Measurements from ENCODE around the gene SSTR4.

The SSTR4 gene

DNA sequence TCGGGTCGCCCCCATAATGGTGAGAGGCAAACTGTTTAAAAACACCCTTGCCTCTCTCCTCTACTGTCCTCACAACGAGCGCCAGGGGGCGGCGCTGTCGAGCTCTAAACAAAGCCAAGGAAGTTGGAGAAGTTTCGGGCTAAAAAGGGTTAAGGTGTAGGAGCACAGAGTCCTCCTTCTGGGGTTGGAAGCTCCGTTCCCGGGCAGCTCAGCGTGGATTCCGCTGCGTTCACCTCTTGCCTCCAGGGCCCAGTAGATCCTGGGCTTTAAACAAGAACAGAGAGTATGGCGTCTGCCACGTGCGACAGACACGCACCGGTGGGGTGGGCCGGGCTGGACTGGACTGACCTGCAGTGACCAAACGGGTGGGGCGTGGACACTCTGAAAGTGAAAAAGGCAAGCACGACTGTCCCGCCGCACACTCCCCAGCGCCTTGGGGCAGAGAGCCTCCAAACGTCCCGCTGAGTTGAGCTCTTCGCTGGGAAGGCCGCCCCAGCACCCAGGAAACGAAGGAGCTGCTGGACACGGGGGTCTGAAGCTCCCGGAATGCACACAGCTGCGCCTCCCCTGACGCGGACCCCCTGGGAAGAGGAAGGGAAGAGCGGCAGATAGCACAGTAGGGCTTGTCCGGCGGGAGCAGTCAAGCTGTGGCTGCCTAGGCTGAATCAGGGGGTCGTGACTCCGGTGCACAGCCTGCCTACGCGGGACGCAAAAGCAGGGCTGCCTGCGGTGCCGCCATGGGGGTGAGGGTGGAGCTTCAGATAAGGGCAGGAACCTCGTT lies 15.9 kb downstream of the SSTR4 start:
- no peaks in the 10 kb centered on the region for H3K27me3 ChIP-seq (ENCODE audit: low read length)
- H3K27ac ChIP-seq (ENCODE audit: low read depth, low read length): no peak overlapping the region
- H3K9ac ChIP-seq (ENCODE audit: low read length): no peak overlapping the region
- H3K79me2 ChIP-seq (ENCODE audit: insufficient read depth, low read length): no peaks in the 10 kb centered on the region
- no peaks in the 10 kb centered on the region for H3K9me2 ChIP-seq (replicated peaks; ENCODE audit: insufficient read depth, low read length)
- no peak overlapping the region for H3K4me3 ChIP-seq (ENCODE audit: insufficient read depth, low read length, poor library complexity, severe bottlenecking)
- no peaks in the 10 kb centered on the region for H3K9me3 ChIP-seq (ENCODE audit: insufficient read depth, low read length)
- H3K4me2 ChIP-seq (ENCODE audit: low read depth, low read length, poor library complexity, severe bottlenecking): no peak overlapping the region
- H2AFZ ChIP-seq (ENCODE audit: low read depth, low read length, severe bottlenecking): no peak overlapping the region
- TF ChIP-seq, protein P1, sequence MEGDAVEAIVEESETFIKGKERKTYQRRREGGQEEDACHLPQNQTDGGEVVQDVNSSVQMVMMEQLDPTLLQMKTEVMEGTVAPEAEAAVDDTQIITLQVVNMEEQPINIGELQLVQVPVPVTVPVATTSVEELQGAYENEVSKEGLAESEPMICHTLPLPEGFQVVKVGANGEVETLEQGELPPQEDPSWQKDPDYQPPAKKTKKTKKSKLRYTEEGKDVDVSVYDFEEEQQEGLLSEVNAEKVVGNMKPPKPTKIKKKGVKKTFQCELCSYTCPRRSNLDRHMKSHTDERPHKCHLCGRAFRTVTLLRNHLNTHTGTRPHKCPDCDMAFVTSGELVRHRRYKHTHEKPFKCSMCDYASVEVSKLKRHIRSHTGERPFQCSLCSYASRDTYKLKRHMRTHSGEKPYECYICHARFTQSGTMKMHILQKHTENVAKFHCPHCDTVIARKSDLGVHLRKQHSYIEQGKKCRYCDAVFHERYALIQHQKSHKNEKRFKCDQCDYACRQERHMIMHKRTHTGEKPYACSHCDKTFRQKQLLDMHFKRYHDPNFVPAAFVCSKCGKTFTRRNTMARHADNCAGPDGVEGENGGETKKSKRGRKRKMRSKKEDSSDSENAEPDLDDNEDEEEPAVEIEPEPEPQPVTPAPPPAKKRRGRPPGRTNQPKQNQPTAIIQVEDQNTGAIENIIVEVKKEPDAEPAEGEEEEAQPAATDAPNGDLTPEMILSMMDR (IDR thresholded peaks at IDR 0.05; ENCODE audit: insufficient read depth, low read length, poor library complexity, severe bottlenecking): no peak
- no peak for TF ChIP-seq EZH2phosphoT487 (conservative IDR thresholded peaks at IDR 0.05; ENCODE audit: low read length)
- no peaks in the 10 kb centered on the region for H4K20me1 ChIP-seq (ENCODE audit: low read depth, low read length)
- H3K36me3 ChIP-seq (ENCODE audit: low read length): no peaks in the 10 kb centered on the region
- no peaks in the 10 kb centered on the region for H3F3A ChIP-seq (ENCODE audit: insufficient read depth)

DNA sequence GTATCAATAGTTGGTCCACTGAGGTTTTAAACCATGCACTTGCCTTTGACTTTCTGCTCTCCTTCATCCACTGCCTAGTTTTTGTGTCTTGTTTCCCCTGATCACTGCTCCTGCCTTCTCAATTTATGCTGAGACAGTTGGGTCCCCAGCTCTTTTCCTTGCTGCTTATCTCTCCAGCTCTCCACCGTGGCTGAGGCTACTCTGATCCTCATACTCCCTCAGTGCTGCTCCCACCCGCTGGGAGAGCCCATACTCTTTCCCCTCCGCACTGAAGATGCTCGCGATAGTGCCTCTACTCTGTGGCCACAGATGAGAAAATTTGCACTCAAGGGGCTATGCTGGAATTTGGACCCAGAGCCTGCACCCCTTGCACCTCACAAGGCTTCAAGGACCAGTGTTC lies 17.8 kb downstream of the SSTR4 start:
- no peak overlapping the region for H3K27ac ChIP-seq (ENCODE audit: low read depth, low read length)
- no peak for TF ChIP-seq EZH2phosphoT487 (conservative IDR thresholded peaks at IDR 0.05; ENCODE audit: low read length)
- TF ChIP-seq, protein P1 (IDR thresholded peaks at IDR 0.05; ENCODE audit: insufficient read depth, low read length, poor library complexity, severe bottlenecking): no peak
- no peaks in the 10 kb centered on the region for H3K79me2 ChIP-seq (ENCODE audit: insufficient read depth, low read length)
- H2AFZ ChIP-seq (ENCODE audit: low read depth, low read length, severe bottlenecking): no peak overlapping the region
- H3K4me3 ChIP-seq (ENCODE audit: insufficient read depth, low read length, poor library complexity, severe bottlenecking): no peak overlapping the region
- H3F3A ChIP-seq (ENCODE audit: insufficient read depth): no peaks in the 10 kb centered on the region
- H3K36me3 ChIP-seq (ENCODE audit: low read length): no peaks in the 10 kb centered on the region
- no peaks in the 10 kb centered on the region for H3K9me2 ChIP-seq (replicated peaks; ENCODE audit: insufficient read depth, low read length)
- H3K27me3 ChIP-seq (ENCODE audit: low read length): no peaks in the 10 kb centered on the region
- no peak overlapping the region for H3K4me2 ChIP-seq (ENCODE audit: low read depth, low read length, poor library complexity, severe bottlenecking)
- no peaks in the 10 kb centered on the region for H4K20me1 ChIP-seq (ENCODE audit: low read depth, low read length)
- no peak overlapping the region for H3K9ac ChIP-seq (ENCODE audit: low read length)
- no peaks in the 10 kb centered on the region for H3K9me3 ChIP-seq (ENCODE audit: insufficient read depth, low read length)

DNA sequence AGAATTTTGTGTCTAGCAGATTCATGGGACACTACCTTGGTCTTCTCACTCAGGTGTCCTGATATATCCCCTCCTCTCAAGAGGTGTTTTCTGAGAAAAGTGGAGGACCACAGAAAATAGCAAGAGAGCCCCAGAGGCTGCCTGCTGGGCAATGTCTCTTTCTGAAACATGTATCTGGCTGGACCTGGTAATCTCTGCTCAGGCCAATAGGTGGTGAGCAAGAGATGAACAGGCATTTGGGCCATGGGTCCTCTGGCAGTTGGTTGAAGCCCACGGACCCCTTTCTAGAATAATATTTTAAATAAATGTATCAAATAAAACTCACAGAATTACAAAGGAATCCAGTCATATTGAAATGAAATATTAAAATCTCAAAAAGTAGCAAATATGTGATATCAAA lies 23.1 kb downstream of the SSTR4 start:
- Histone ChIP-seq H3K79me2 (ENCODE audit: insufficient read depth, low read length) (no peaks in the 10 kb centered on the region), H3K27me3 (ENCODE audit: low read length) (no peaks in the 10 kb centered on the region), H4K20me1 (ENCODE audit: low read depth, low read length) (no peaks in the 10 kb centered on the region), H3K9ac (ENCODE audit: low read length) (no peak overlapping the region), H3K4me2 (ENCODE audit: low read depth, low read length, poor library complexity, severe bottlenecking) (no peak overlapping the region), H3K4me3 (ENCODE audit: insufficient read depth, low read length, poor library complexity, severe bottlenecking) (no peak overlapping the region), H3K9me2 (replicated peaks; ENCODE audit: insufficient read depth, low read length) (no peaks in the 10 kb centered on the region), H3K27ac (ENCODE audit: low read depth, low read length) (no peak overlapping the region), H2AFZ (ENCODE audit: low read depth, low read length, severe bottlenecking) (no peak overlapping the region), H3K9me3 (ENCODE audit: insufficient read depth, low read length) (no peaks in the 10 kb centered on the region), H3K36me3 (ENCODE audit: low read length) (no peaks in the 10 kb centered on the region), H3F3A (ENCODE audit: insufficient read depth) (no peaks in the 10 kb centered on the region)
- no peak for TF ChIP-seq EZH2phosphoT487 (conservative IDR thresholded peaks at IDR 0.05; ENCODE audit: low read length)
- TF ChIP-seq, protein P1 (IDR thresholded peaks at IDR 0.05; ENCODE audit: insufficient read depth, low read length, poor library complexity, severe bottlenecking): no peak

All from SU-DHL-6 (cell line).